GM12801 (cell line): ENCODE measurements around the gene EIF5A2.

Experiments
- CTCF ChIP-seq: IDR thresholded peaks from one replicate; pipeline ENCODE4 v1.5.1; 2011; ENCODE audit warnings: control low read depth; ENCODE audit not compliant: insufficient read length; ENCODE audit errors: extremely low read depth

EIF5A2 gene

GRCh38 chr3:170848292-170848917, 60.0 kb downstream of the EIF5A2 start:
- TF ChIP-seq CTCF: no peak

DNA sequence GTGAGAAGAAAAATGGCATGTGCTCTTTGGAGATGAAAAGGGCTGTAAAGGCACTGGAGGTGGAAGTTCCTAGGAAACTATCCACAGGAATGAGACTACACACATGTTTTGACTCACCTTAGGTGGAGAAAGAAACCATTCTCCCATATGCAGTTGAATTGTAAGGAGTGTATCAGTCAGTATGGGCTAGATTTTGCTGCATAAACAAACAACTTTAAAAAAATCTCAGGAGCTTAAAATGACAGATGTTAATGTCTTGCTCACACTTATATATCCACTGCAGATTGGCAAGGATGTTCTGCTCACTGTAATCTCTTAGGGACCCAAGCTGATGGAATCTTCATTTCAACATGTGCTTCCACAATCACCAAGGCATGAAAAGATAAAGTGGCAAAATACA, 64.1 kb downstream of the EIF5A2 start:
- no peak for TF ChIP-seq CTCF

GRCh38 chr3:170840291-170840859, 68.1 kb downstream of the EIF5A2 start:
- no peak for TF ChIP-seq CTCF

DNA sequence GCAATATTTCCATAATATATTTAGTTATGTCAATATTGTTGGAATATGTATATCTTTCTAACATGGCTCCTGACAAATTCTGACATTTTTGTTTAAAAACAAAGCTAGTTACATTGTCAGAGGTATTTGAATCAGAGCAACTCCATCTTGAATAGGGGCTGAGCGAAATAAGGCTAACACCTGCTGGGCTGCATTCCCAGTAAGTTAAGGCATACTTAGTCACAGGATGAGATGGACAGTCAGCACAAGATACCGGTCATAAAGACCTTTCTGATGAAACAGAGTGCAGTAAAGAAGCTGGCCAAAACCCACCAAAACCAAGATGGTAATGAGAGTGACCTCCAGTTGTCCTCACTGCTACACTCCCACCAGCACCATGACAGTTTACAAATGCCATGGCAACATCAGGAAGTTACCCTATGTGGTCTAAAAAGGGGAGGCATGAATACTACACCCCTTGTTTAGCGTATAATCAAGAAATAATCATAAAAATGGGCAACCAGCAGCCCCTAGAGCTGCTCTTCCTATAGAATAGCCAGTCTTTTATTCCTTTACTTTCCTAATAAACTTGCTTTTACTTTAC, 68.8 kb downstream of the EIF5A2 start:
- no peak for TF ChIP-seq CTCF
